NCI-H1417 (cell line): ENCODE results near the gene PARVB.

ENCODE experiments used
- DNase-seq, 3 experiments: peaks; one replicate each; lab custom pipeline; 2025; lab: John Stamatoyannopoulos, UW

PARVB gene

GRCh38 chr22:44217346-44217745, 193.2 kb downstream of the PARVB start:
- no peak for DNase-seq

- no peak for DNase-seq
These were observed 194.0 kb downstream of the PARVB start for GRCh38 chr22:44218071-44218470.

GRCh38 chr22:44219101-44219870, 195.2 kb downstream of the PARVB start:
- DNase-seq = no peak

GRCh38 chr22:44220727-44221680, 196.9 kb downstream of the PARVB start:
- DNase-seq = no peak

- DNase-seq = no peak
These were observed 197.8 kb downstream of the PARVB start for GRCh38 chr22:44221710-44222475.
